Keratinocyte (primary cell): ENCODE measurements around the gene BRD2. TPM values are rescaled to one million over a fixed set of nuclear protein-coding genes. Genes with fewer than 3 reads are reported as not detected.

Experiments used
- DNase-seq: peaks from one replicate; pipeline ENCODE4 v3.0.0-alpha.2; 2011; ENCODE audit warnings: low read depth, missing footprints, low spot score
- FAIRE-seq: peaks from 2 replicates; lab custom pipeline; 2011; peaks lifted over from hg19 to GRCh38; lab: Jason Lieb, UNC
- H2AFZ ChIP-seq: 2 replicates; pipeline ENCODE4 v1.6.0; 2012; ENCODE audit warnings: low read length, control low read depth, inconsistent platforms; ENCODE audit not compliant: control insufficient read depth
- H3K27ac ChIP-seq: 2 replicates; pipeline ENCODE4 v1.5.1; 2011; ENCODE audit warnings: low read length; ENCODE audit not compliant: control insufficient read depth, insufficient read depth
- H3K27me3 ChIP-seq: 3 replicates; pipeline ENCODE4 v1.6.0; 2011; ENCODE audit warnings: low read length; ENCODE audit not compliant: control insufficient read depth, insufficient read depth; ENCODE audit errors: extremely low read depth
- H3K36me3 ChIP-seq, 2 experiments: 2 replicates in 1 of 2; 3 replicates in 1 of 2; pipeline ENCODE4 v1.5.1; 2011; ENCODE audit warnings: low read length in 2 of 2, mild to moderate bottlenecking in 1 of 2; ENCODE audit not compliant: control insufficient read depth in 2 of 2, insufficient read depth in 2 of 2; ENCODE audit errors: extremely low read depth in 1 of 2
- H3K4me1 ChIP-seq: 3 replicates; pipeline ENCODE4 v1.5.1; 2011; ENCODE audit warnings: low read length; ENCODE audit not compliant: control insufficient read depth, insufficient read depth; ENCODE audit errors: extremely low read depth
- H3K4me2 ChIP-seq: 3 replicates; pipeline ENCODE4 v1.6.0; 2011; ENCODE audit warnings: low read depth, low read length; ENCODE audit not compliant: control insufficient read depth, insufficient read depth; ENCODE audit errors: extremely low read depth
- H3K4me3 ChIP-seq, 3 experiments: fragments of 200-600 bp in 1 of 3; sonication (generic) in 1 of 3; 2 replicates in 2 of 3; 3 replicates in 1 of 3; pipeline ENCODE4 v1.5.1; 2011 to 2016; ENCODE audit warnings: low read length in 3 of 3, mild to moderate bottlenecking in 3 of 3, control low read depth in 2 of 3, inconsistent platforms in 1 of 3, low read depth in 1 of 3, mixed read lengths in 1 of 3, mixed run types in 1 of 3, moderate library complexity in 1 of 3; ENCODE audit not compliant: control insufficient read depth in 2 of 3, insufficient read depth in 2 of 3; ENCODE audit errors: extremely low read depth in 1 of 3
- H3K79me2 ChIP-seq: 2 replicates; pipeline ENCODE4 v1.6.0; 2012; ENCODE audit warnings: low read length; ENCODE audit not compliant: control insufficient read depth, insufficient read depth
- H3K9ac ChIP-seq: 3 replicates; pipeline ENCODE4 v1.6.0; 2011; ENCODE audit warnings: low read length; ENCODE audit not compliant: control insufficient read depth, insufficient read depth; ENCODE audit errors: extremely low read depth
- H3K9me1 ChIP-seq: 3 replicates; pipeline ENCODE4 v1.6.0; 2011; ENCODE audit warnings: low read length; ENCODE audit not compliant: control insufficient read depth, insufficient read depth; ENCODE audit errors: extremely low read depth
- H3K9me3 ChIP-seq: 2 replicates; pipeline ENCODE4 v1.5.1; 2012; ENCODE audit warnings: low read depth, low read length; ENCODE audit not compliant: control insufficient read depth
- H4K20me1 ChIP-seq: 3 replicates; pipeline ENCODE4 v1.6.0; 2011; ENCODE audit warnings: low read length; ENCODE audit not compliant: control insufficient read depth, insufficient read depth; ENCODE audit errors: extremely low read depth
- EZH2 ChIP-seq: IDR thresholded peaks from one replicate; pipeline ENCODE4 v1.6.1; 2012; ENCODE audit warnings: inconsistent platforms, mild to moderate bottlenecking, low read length, moderate library complexity
- dilution Hi-C: fragments of 300-500 bp; cut with MboI; formaldehyde crosslinking; loops from one replicate; pipeline ENCODE4 v1.7.0; 2020; ENCODE audit warnings: low sequenced_read_pairs; ENCODE audit not compliant: extremely low pct_ligation_motif_present
- polyA plus RNA-seq, 5 experiments: library from polyadenylated mRNA; depleted of rRNA in 3 of 5; stranded (reverse) in 3 of 5; stranded (forward) in 1 of 5; unstranded in 1 of 5; fragments of >200 nt; gene quantifications; 1 replicate in 1 of 5; 2 replicates in 3 of 5; 3 replicates in 1 of 5; pipeline versions ENCODE4 v1.2.1 to v1.2.3, GENCODE V29; 2011 to 2012; ENCODE audit warnings: missing spikeins in 2 of 5, low read depth in 1 of 5, low replicate concordance in 1 of 5
- TF ChIP-seq, protein P1 (sequence below), 3 experiments: IDR thresholded peaks in 1 of 3; conservative IDR thresholded peaks in 1 of 3; optimal IDR thresholded peaks in 1 of 3; 2 replicates in 2 of 3; 3 replicates in 1 of 3; pipeline versions ENCODE3 to v1.5.1; 2011; ENCODE audit warnings: low read length in 3 of 3, mild to moderate bottlenecking in 3 of 3, moderate library complexity in 2 of 3, control low read depth in 1 of 3, inconsistent platforms in 1 of 3; ENCODE audit not compliant: insufficient read depth in 2 of 3; ENCODE audit errors: extremely low read depth in 1 of 3

BRD2 gene
- polyA plus RNA-seq, 1 donor (not counting 4 experiments of a cell fraction or from before 2014, with no cell fraction given) = 121 TPM

DNA sequence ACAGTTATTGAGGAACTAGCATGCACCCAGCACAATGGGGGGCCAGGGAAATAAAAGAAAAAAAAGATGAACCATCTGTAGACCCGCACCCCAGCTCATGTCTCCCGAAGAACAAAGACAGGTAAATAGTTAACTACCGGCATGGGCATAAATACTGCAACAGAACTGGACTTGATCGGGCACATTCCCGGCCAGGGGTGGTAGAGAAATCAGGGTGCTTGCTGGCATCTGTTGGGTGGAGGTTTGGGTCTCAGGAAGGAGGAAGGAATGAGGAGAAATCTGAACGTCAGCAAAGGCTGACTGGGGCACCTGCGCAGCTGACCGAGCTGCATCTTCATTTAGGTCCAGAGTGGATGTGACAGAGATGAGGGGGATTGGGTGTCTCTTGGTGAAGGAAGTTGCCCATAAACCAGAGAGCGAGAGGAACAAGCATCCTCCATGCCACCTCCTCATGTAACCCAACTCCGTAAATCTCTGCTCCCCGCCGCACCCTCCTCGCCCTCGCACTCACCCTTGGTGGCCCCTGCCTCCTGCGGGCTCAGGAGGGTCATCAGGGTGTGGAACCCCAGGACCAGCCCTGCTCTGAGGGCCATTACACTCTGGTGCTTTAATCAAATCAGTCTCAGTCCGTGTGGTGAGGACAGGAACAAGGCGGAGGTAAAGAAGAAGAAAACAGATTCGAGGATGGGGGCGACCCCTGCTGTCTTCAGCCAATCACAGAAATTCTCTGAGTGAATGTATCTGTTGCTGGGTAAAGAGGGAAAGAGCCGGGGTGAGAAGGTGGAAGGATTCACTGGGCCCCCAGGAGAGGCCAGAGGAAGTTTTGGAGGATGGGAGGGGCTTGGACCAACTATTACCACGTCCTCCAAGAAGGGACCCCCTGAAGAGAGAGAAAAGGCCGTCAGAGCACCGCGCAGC lies 40.8 kb downstream of the BRD2 start, which contains the start of gene HLA-DOA:
Gene HLA-DOA (minus strand): TSS at position 648 of the 918 bp plus-strand sequence.
- H4K20me1 ChIP-seq = no peaks in the 10 kb centered on the region
- H3K27me3 ChIP-seq = peaks cover 36% of the 10 kb centered on the region
- dilution Hi-C loops = no loop called here
- no peaks in the 10 kb centered on the region for H3K36me3 ChIP-seq
- TF ChIP-seq EZH2 = no peak
- H3K9me3 ChIP-seq = no peaks in the 10 kb centered on the region
- no peak within 1 kb of the TSS for H2AFZ ChIP-seq
- no peak within 1 kb of the TSS for H3K4me2 ChIP-seq
- H3K9me1 ChIP-seq = no peaks in the 10 kb centered on the region
- H3K9ac ChIP-seq = no peak within 1 kb of the TSS
- no peak within 1 kb of the TSS for H3K4me3 ChIP-seq
- H3K79me2 ChIP-seq = no peaks in the 10 kb centered on the region
- H3K27ac ChIP-seq = no peak within 1 kb of the TSS
- no peak for DNase-seq
- H3K4me1 ChIP-seq = no peaks in the 10 kb centered on the region
- no peak for FAIRE-seq

DNA sequence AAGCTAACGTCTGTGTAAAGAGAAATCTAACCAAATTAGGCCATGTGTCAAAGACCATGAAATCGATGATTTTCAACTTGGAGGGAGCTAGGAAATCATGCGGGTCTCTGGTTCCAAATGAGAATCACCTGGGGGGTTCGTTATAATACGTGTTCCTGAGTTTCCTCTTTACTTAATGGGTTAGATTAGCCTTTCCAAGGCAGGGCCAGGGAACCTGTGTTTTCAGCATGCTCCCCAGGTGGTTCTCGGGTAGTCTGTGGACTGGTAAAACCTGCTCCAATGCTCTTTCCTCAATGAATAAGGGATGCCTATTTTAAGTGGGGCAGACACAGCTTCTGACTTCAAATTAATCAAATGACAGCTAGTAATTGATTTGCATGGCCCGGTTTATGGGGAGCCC lies 42.0 kb downstream of the BRD2 start:
- no peak overlapping the region for H3K4me2 ChIP-seq
- no peaks in the 10 kb centered on the region for H4K20me1 ChIP-seq
- no peak overlapping the region for H3K9ac ChIP-seq
- no peaks in the 10 kb centered on the region for H3K36me3 ChIP-seq
- H3K27ac ChIP-seq = no peak overlapping the region
- no peak overlapping the region for H2AFZ ChIP-seq
- no peak for DNase-seq
- no peaks in the 10 kb centered on the region for H3K9me1 ChIP-seq
- no peak for TF ChIP-seq EZH2
- TF ChIP-seq, protein P1, sequence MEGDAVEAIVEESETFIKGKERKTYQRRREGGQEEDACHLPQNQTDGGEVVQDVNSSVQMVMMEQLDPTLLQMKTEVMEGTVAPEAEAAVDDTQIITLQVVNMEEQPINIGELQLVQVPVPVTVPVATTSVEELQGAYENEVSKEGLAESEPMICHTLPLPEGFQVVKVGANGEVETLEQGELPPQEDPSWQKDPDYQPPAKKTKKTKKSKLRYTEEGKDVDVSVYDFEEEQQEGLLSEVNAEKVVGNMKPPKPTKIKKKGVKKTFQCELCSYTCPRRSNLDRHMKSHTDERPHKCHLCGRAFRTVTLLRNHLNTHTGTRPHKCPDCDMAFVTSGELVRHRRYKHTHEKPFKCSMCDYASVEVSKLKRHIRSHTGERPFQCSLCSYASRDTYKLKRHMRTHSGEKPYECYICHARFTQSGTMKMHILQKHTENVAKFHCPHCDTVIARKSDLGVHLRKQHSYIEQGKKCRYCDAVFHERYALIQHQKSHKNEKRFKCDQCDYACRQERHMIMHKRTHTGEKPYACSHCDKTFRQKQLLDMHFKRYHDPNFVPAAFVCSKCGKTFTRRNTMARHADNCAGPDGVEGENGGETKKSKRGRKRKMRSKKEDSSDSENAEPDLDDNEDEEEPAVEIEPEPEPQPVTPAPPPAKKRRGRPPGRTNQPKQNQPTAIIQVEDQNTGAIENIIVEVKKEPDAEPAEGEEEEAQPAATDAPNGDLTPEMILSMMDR (optimal IDR thresholded peaks at IDR 0.05 in 1 of 3, IDR thresholded peaks at IDR 0.05 in 1 of 3, conservative IDR thresholded peaks at IDR 0.05 in 1 of 3; ENCODE audit: extremely low read depth in 1 of 3, insufficient read depth in 2 of 3, low read length in 3 of 3) = no peak
- peaks cover 36% of the 10 kb centered on the region for H3K27me3 ChIP-seq
- no peaks in the 10 kb centered on the region for H3K4me1 ChIP-seq
- dilution Hi-C loops = no loop called here
- no peak for FAIRE-seq
- no peaks in the 10 kb centered on the region for H3K9me3 ChIP-seq
- no peak overlapping the region for H3K4me3 ChIP-seq
- H3K79me2 ChIP-seq = no peaks in the 10 kb centered on the region
